Dermis blood vessel endothelial cell (primary cell): Measurements from ENCODE around the gene APC2. TPM values are rescaled to one million over a fixed set of nuclear protein-coding genes. Genes with fewer than 3 reads are reported as not detected.
A peak's percentile ranks its signal among the peaks of the same experiment; 100 is the strongest.

Experiments
- DNase-seq: peaks from one replicate; pipeline ENCODE4 v3.0.0; 2010
- total RNA-seq: library from RNA; depleted of rRNA; stranded (reverse); fragments of >200 nt; gene quantifications from 2 replicates; pipeline ENCODE4 v1.2.3, GENCODE V29; 2014

The APC2 gene
- total RNA-seq, 1 donor from 2014 or later = 0.34 TPM

DNA sequence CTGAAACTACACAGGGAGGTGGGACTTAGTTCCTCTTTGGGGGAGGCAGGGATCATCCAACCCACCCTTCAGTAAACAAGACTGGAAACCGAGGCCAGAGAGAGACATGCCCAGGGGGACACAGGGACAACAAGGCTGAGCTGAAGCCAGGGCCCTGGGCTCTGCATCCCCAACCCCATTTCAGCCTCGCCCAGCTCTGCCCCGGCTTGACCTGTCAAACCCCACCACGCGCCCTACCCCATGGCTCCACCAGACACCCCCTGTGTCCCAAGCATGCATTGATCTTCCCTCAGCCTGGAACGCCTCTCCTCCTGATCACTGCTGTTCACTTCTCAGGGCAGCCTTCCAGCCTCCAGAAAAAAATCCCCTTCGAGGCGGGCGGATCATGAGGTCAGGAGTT, 2.0 kb upstream of the APC2 start:
- no peak for DNase-seq

- no peak for DNase-seq
These were observed 1.1 kb downstream of the APC2 start for GRCh38 chr19:1450735-1451731.

DNA sequence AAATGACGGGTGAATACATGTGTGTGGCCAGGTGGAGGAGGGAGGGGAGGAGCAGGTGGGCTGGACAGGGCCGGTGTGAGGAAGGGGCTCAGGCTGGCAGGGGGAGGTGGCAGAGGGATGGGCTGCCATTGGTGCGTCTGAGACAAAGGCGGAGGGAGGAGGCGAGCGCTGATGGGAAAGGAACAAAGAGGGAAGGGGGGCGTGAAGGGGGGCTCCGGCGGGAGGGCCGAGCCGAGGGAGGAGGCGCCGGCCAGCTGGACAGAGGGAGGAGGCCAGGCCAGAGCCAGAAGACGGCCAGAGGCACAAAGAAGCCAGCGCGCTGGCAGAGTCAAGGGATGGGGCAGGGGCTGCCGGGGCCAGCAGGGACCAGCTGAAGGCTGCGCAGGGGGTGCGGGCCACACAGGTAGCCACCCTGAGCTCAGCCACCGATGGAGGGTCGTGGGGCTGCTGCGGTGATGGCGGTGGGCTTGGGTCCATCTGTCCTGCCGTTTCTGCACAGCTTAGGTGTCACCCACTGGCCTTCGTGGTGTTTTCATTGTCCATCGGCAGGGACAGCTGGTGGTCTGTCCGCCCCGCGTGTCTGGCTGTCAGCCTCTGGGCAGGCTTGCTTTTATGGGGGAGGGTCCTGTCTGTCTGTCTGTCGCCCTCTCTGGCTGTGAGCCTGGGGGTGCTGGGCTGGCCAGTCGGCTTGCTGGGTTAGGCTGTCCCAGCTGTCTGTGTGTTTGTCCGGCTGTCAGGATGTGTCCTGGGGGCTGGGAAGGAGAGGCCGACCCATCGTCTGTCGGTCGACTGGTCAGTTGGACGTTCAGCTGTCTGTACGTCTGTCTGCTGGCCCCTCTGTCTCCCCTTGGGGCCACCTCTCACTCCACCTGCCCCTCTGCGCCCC, 2.2 kb downstream of the APC2 start:
- no peak for DNase-seq

- DNase-seq = no peak
These were observed 3.0 kb downstream of the APC2 start for GRCh38 chr19:1452802-1453524.

DNA sequence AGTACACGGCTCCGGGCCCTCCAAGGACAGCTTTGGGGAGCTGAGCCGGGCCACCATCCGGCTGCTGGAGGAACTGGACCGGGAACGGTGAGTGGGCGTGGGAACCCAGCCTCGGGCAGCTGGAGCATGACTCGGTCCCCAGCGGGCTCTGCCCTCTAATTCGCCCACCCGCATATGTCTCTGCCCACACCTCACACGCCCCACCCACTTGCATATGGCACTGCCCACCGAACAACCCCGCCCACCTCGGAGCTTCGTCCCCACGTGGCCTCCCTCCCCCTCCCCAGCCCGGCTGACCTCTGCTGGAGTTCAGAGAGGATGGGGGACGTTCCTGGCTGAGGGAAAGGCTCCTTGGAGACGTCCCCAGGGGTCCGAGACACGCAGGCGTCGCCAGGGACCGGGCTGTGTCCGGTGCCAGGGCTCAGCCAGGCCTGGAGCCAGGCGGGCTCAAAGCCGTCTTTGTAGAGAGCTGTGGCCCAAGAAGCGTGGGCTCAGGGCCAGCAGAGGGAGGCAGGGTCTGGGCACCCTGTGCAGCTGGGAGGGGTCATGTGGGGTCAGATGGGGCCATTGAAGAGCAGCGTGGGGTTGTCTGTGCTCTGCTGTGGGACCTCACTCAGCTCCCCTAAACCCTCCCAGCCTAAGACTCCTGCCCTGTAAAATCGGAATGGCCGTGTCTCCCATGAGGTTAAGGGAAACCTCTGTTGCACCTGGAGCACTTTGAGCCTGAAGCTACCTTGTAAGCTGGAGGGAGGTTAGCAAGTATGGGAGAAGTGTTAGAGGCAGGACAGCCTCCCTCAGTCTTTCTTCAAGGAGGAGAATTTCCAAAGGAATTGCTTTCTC, 3.8 kb downstream of the APC2 start:
- DNase-seq = peak; percentile 31

DNA sequence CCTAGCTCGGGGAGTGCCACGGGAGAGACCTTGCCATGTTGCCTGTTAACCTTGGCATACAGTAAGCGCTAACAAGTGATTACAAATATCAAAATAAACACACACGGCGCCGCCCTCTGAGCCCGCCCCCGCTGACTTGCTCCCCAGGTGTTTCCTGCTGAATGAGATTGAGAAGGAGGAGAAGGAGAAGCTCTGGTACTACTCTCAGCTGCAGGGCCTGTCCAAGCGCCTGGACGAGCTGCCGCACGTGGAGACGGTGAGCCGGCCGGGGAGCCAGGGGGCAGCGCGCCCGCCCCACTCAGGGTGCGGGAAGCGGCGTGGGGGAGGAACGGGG, 5.0 kb downstream of the APC2 start:
- DNase-seq = peak; percentile 84

DNA sequence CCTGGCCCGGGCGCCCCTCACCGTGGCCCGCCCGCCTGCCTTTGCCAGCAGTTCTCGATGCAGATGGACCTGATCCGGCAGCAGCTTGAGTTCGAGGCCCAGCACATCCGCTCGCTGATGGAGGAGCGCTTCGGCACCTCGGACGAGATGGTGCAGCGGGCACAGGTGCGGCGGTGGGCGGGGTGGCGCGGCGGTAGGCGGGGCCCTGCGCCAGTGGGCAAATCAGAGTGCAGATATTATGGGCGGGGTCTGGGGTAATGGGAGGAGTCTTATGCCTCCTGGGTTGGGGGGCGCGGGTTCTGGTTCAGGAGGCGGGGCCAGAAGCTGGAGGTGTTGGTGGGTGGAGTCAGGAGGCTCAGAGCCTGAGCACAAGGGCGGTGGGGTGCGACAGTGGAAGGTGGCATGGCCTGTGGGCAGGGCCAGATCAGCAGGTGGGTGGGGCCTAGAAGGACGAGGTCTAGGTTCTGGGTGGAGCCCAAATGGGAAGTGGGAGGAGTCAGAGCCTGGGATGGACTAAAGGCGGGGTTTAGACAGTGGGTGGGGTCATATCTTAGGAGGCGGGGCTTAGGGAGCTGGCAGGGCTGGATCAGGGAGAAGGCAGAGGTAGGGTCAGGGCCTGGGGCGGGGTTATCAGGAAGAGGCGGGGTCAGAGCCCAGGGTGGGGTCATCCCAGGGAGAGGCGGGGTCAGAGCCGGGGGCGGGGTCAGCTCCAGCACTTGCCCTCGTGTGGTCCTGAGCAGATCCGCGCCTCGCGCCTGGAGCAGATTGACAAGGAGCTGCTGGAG, 5.6 kb downstream of the APC2 start:
- DNase-seq = peak; percentile 60

DNA sequence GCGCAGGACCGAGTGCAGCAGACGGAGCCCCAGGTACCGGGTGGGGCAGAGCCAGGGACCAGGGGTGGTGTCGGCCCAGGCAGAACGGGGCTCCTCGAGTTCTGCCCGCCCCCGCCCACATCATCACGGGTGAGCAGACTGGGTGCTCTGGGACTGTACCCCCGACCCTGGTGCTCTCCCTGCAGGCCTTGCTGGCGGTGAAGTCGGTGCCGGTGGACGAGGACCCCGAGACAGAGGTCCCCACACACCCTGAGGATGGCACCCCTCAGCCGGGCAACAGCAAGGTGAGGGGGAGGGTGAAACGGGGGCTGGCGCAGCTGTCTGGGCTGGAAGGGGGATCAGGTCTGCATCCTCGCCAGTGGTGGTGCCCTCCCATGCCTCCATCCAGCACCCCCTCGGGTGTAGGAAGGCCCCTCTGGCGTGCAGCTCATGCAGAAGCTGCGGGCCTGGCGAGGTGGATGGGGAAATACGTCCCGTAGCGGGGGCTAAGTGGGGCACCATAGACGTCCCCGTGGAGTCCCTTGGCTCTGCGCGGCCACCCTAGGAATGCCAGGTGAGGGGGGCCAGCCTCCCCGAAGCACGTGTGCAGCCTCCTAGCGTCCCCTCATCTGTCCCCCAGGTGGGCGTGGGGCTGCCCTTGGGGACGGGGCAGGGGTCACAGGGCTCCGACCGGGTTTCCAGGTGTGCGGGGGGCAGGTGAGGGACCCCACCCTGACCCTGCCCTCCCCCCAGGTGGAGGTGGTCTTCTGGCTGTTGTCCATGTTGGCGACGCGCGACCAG, 6.4 kb downstream of the APC2 start:
- no peak for DNase-seq

GRCh38 chr19:1457031-1457739, 7.3 kb downstream of the APC2 start:
- DNase-seq = no peak

DNA sequence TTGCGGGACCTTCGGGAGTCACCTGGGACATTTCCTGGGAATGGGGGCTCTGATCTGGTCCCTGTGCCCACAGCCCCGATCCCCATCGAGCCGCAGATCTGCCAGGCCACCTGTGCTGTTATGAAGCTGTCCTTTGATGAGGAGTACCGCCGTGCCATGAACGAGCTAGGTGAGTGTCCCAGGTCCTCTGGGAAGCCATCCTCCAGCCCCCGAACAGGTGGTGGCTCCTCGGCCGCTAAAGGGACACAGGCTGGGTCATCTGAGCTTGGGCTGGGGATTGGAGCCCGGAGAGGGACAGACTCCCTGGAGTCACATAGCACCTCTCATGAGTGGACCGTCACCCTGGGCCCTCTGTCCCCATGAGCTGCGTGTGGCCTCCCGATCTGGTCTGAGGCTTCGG, 8.0 kb downstream of the APC2 start:
- DNase-seq = no peak

- no peak for DNase-seq
These were observed 9.6 kb downstream of the APC2 start for GRCh38 chr19:1459479-1459878.

DNA sequence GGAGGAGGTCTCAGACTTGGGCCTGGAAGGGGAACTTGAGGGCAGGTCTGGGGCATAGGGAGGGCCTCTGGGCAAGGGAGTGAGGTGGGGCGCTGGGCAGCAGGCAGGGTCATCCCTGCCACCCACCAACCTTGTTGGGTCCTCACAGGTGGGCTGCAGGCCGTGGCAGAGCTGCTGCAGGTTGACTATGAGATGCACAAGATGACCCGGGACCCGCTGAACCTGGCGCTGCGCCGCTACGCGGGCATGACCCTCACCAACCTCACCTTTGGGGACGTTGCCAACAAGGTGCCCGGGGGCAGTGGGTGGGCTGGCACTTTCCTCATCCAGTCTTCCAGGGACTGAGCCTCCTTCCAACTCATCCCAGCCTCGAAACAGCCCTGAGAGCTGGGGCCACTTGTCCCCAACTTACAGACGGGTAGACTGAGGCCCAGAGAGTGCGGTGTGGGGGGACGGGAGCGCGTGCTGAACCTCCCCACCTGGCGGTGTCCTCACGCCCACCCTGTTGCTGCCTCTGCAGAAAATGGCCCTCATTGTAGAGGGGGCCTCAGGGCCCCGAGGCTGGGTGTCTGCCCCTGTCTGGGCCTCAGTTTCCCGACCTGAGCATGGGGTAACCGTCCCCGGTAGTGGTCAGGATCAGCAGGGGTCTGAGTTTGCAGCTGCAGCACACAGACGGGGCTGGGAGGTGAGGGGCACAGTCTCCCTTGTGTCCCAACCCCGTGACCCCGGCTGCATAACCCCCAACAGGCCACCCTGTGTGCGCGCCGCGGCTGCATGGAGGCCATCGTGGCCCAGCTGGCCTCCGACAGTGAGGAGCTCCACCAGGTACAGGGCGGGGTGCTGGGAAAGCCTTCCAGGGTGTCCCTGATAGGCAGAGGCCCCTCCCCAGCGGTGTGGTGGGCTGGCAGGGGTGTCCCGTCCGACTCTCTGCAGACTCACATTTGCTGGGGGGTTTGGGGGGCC, 10.4 kb downstream of the APC2 start:
- no peak for DNase-seq

- no peak for DNase-seq
These were observed 11.9 kb downstream of the APC2 start for GRCh38 chr19:1461862-1462261.

DNA sequence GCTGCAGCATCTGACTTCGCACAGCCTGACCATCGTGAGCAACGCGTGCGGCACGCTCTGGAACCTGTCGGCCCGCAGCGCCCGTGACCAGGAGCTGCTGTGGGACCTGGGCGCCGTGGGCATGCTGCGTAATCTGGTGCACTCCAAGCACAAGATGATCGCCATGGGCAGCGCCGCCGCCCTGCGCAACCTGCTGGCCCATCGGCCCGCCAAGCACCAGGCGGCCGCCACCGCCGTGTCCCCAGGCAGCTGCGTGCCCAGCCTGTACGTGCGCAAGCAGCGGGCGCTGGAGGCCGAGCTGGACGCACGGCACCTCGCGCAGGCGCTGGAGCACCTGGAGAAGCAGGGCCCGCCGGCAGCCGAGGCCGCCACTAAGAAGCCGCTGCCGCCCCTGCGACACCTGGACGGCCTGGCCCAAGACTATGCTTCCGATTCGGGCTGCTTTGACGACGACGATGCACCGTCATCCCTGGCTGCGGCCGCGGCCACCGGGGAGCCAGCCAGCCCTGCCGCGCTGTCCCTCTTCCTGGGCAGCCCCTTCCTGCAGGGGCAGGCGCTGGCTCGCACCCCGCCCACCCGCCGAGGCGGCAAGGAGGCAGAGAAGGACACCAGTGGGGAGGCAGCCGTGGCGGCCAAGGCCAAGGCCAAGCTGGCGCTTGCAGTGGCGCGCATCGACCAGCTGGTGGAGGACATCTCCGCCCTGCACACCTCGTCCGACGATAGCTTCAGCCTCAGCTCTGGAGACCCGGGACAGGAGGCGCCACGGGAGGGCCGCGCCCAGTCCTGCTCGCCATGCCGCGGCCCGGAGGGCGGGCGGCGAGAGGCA, 15.5 kb downstream of the APC2 start:
- DNase-seq = peak; percentile 76

GRCh38 chr19:1466018-1466460, 16.1 kb downstream of the APC2 start:
- no peak for DNase-seq

DNA sequence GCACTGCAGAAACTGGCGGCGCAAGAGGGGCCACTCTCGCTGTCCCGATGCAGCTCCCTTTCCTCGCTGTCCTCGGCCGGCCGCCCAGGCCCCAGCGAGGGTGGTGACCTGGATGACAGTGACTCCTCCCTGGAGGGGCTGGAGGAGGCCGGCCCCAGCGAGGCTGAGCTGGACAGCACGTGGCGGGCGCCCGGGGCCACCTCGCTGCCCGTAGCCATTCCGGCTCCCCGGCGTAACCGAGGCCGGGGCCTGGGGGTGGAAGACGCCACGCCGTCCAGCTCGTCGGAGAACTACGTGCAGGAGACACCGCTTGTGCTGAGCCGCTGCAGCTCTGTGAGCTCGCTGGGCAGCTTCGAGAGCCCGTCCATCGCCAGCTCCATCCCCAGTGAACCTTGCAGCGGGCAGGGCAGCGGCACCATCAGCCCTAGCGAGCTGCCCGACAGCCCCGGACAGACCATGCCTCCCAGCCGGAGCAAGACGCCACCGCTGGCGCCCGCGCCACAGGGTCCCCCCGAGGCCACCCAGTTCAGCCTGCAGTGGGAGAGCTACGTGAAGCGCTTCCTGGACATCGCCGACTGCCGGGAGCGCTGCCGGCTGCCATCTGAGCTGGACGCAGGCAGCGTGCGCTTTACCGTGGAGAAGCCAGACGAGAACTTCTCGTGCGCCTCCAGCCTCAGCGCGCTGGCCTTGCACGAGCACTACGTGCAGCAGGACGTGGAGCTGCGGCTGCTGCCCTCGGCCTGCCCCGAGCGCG, 16.7 kb downstream of the APC2 start:
- no peak for DNase-seq

- DNase-seq = no peak
These were observed 17.2 kb downstream of the APC2 start for GRCh38 chr19:1467215-1467489.
